CD14-positive monocyte (primary cell): ENCODE results near the gene VPS52. TPM values are rescaled to one million over a fixed set of nuclear protein-coding genes. Genes with fewer than 3 reads are reported as not detected.

Experiments used
- DNase-seq, 3 donors: peaks; one replicate each; pipeline ENCODE4 v3.0.0-alpha.2; 2011 to 2022
- H2AFZ ChIP-seq: 2 replicates; pipeline ENCODE4 v1.6.0; 2012; ENCODE audit warnings: mild to moderate bottlenecking, low read depth, low read length, inconsistent platforms; ENCODE audit not compliant: insufficient read depth, poor library complexity, severe bottlenecking
- H3K27ac ChIP-seq, 2 donors: 1 replicate in 1 of 2; 2 replicates in 1 of 2; pipeline ENCODE4 v1.5.1; 2012 to 2013; ENCODE audit warnings: low read length in 2 of 2, control low read depth in 1 of 2, inconsistent platforms in 1 of 2, low read depth in 1 of 2, mild to moderate bottlenecking in 1 of 2
- H3K27me3 ChIP-seq, 2 donors: one replicate each; pipeline versions ENCODE4 v1.6.0 to v1.6.1; 2011 to 2013; ENCODE audit warnings: low read length in 2 of 2; ENCODE audit not compliant: control insufficient read depth in 2 of 2, insufficient read depth in 2 of 2
- H3K36me3 ChIP-seq, 2 donors: replicated peaks in 1 of 2; 1 replicate in 1 of 2; 2 replicates in 1 of 2; pipeline versions ENCODE4 v1.5.1 to v1.6.1; 2012 to 2013; ENCODE audit warnings: low read length in 2 of 2, control low read depth in 1 of 2, inconsistent platforms in 1 of 2, mild to moderate bottlenecking in 1 of 2; ENCODE audit not compliant: insufficient read depth in 2 of 2, control insufficient read depth in 1 of 2
- H3K4me1 ChIP-seq, 2 donors: 1 replicate in 1 of 2; 2 replicates in 1 of 2; pipeline versions ENCODE4 v1.5.1 to v1.6.1; 2012 to 2013; ENCODE audit warnings: low read length in 2 of 2, control low read depth in 1 of 2, inconsistent platforms in 1 of 2, mild to moderate bottlenecking in 1 of 2, moderate library complexity in 1 of 2; ENCODE audit not compliant: insufficient read depth in 2 of 2, control insufficient read depth in 1 of 2
- H3K4me2 ChIP-seq: replicated peaks from 2 replicates; pipeline ENCODE3; 2012; ENCODE audit warnings: low read length, moderate library complexity, mild to moderate bottlenecking; ENCODE audit not compliant: poor library complexity, severe bottlenecking; ENCODE audit errors: extremely low read depth
- H3K4me3 ChIP-seq, 3 experiments: fragments of 200-600 bp in 1 of 3; sonication (generic) in 1 of 3; replicated peaks in 1 of 3; 1 replicate in 2 of 3; 2 replicates in 1 of 3; pipeline ENCODE4 v1.5.1; 2011 to 2013; ENCODE audit warnings: low read length in 3 of 3, mild to moderate bottlenecking in 3 of 3, control low read depth in 2 of 3, low read depth in 2 of 3, inconsistent platforms in 1 of 3, moderate library complexity in 1 of 3
- H3K79me2 ChIP-seq: 2 replicates; pipeline ENCODE4 v1.6.0; 2012; ENCODE audit warnings: mild to moderate bottlenecking, control low read depth, inconsistent platforms, low read length, moderate library complexity; ENCODE audit not compliant: insufficient read depth
- H3K9ac ChIP-seq: 2 replicates; pipeline ENCODE4 v1.6.0; 2017; ENCODE audit warnings: low read length, mild to moderate bottlenecking; ENCODE audit not compliant: insufficient read depth, poor library complexity, severe bottlenecking
- H3K9me3 ChIP-seq, 2 donors: replicated peaks in 1 of 2; 1 replicate in 1 of 2; 2 replicates in 1 of 2; pipeline versions ENCODE4 v1.5.1 to v1.6.1; 2012 to 2013; ENCODE audit warnings: low read length in 2 of 2, control low read depth in 1 of 2; ENCODE audit not compliant: control insufficient read depth in 1 of 2, insufficient read depth in 1 of 2
- H4K20me1 ChIP-seq: 2 replicates; pipeline ENCODE4 v1.6.0; 2012; ENCODE audit warnings: mild to moderate bottlenecking, low read length, control low read depth, moderate library complexity; ENCODE audit not compliant: insufficient read depth
- H3K27ac Mint-ChIP-seq, 7 donors: one replicate each; pipeline ENCODE4 v1.8.0; 2020; ENCODE audit warnings: mild to moderate bottlenecking in 7 of 7, mixed read lengths in 7 of 7, moderate library complexity in 6 of 7, inconsistent platforms in 2 of 7
- H3K27me3 Mint-ChIP-seq, 3 donors: one replicate each; pipeline ENCODE4 v1.8.0; 2021 to 2022; ENCODE audit warnings: low read depth in 3 of 3, mild to moderate bottlenecking in 3 of 3, mixed read lengths in 3 of 3, moderate library complexity in 3 of 3, inconsistent platforms in 1 of 3
- H3K36me3 Mint-ChIP-seq, 2 donors: one replicate each; pipeline ENCODE4 v1.8.0; 2020; ENCODE audit warnings: mixed read lengths in 2 of 2, inconsistent platforms in 1 of 2, mild to moderate bottlenecking in 1 of 2
- H3K4me1 Mint-ChIP-seq: one replicate; pipeline ENCODE4 v1.8.0; 2020; ENCODE audit warnings: mild to moderate bottlenecking, mixed read lengths
- H3K4me3 Mint-ChIP-seq, 2 donors: one replicate each; pipeline ENCODE4 v1.8.0; 2020; ENCODE audit warnings: mild to moderate bottlenecking in 2 of 2, mixed read lengths in 2 of 2, moderate library complexity in 1 of 2
- H3K9me3 Mint-ChIP-seq, 7 donors: one replicate each; pipeline ENCODE4 v1.8.0; 2020 to 2022; ENCODE audit warnings: mixed read lengths in 7 of 7, mild to moderate bottlenecking in 6 of 7, moderate library complexity in 6 of 7, inconsistent platforms in 2 of 7
- CTCF ChIP-seq: fragments of 200-600 bp; IDR thresholded peaks from one replicate; pipeline ENCODE4 v1.8.0; 2022; ENCODE audit warnings: antibody characterized with exemption, mild to moderate bottlenecking
- WGBS: methylation state at CpG from one replicate; pipeline ENCODE4 v1.1.5; 2013; ENCODE audit warnings: missing lambda C conversion rate; ENCODE audit not compliant: insufficient coverage; 5-methylcytosine and 5-hydroxymethylcytosine counted together
- intact Hi-C, 2 donors: fragments of 100-400 bp; cut with micrococcal nuclease; formaldehyde crosslinking; loops; one replicate each; pipeline versions ENCODE4 v1.15.0 to v1.15.1; 2023
- polyA plus RNA-seq, 3 donors: library from polyadenylated mRNA; depleted of rRNA in 1 of 3; unstranded in 2 of 3; stranded (reverse) in 1 of 3; fragments of 300-500 nt in 2 of 3; fragments of >200 nt in 1 of 3; fragmentation: Illumina TruSeq in 2 of 3; gene quantifications; 1 replicate in 2 of 3; 2 replicates in 1 of 3; pipeline ENCODE4 v1.2.3, GENCODE V29; 2012 to 2021

VPS52 gene
- polyA plus RNA-seq, 3 donors = 11.0 to 150 (median 14.5) TPM

GRCh38 chr6:33250731-33251130, 20.9 kb downstream of the VPS52 start:
- Histone ChIP-seq H3K79me2 (peaks cover 4% of the 10 kb centered on the region), H3K9me3 (no peaks in the 10 kb centered on the region), H3K4me1 (peaks cover 24 to 29% of the 10 kb centered on the region in 2 donors), H3K27ac (peak overlapping the region in 1 of 2 donors; percentile 92), H2AFZ (no peak overlapping the region), H3K9ac (no peak overlapping the region), H4K20me1 (no peaks in the 10 kb centered on the region), H3K36me3 (peaks cover 13 to 21% of the 10 kb centered on the region in 2 donors), H3K4me3 (no peak overlapping the region), H3K27me3 (no peaks in the 10 kb centered on the region), H3K4me2 (no peak overlapping the region)
- WGBS = 99% methylated on average over 9 of the region's 13 CpGs
- intact Hi-C loops = no loop called here
- Mint-ChIP-seq H3K4me3 (no peak overlapping the region), H3K36me3 (peaks cover 20 to 25% of the 10 kb centered on the region in 2 donors), H3K9me3 (no peaks in the 10 kb centered on the region), H3K27ac (peak overlapping the region in 4 of 7 donors; percentile 91 to 96 (median 94)), H3K27me3 (peaks cover 7 to 9% (median 7%) of the 10 kb centered on the region in 3 donors), H3K4me1 (peaks cover 32% of the 10 kb centered on the region)
- DNase-seq = no peak
- TF ChIP-seq CTCF = no peak

DNA sequence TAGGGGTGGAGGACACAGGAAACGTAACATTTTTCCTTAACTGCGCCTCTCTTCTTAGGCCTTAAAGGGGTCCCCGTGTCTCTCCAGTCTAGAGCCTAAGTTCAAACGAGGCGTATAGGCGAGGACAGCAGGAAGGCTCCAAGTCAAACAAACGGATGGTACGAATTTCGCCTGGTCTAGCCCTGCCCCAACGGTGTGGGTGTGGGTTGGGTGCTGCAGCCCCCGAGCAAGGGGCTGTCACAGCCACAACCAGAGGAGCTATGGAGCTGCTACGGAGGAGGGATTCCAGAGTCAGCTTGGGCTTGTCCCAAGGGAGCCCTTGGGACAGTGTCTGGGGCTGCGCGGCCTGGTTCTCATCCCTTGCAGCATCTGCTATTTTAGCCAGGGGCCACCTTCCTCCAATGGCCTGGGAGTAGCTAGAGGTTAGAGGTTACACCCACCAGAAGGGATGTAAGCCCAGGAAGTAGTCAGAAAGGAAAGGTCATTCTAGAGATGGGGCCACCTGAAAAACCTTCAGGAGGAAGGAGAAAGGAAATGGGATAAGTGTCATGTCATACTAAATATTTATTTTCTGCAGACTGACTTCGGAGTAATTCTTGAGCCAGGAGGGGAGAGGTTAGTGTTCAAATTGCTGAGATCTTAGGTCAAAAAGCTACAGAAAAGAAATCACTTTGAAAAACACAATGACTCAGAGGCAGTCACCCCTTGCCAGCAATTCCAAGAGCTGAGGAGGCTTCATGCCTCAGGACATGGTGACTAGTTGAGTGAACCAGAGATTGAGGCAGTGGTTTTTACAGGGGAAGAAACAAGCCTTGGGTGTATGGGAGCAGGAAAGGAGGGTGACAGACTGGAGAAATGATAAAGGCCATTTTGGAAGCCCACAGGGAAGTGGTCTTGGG, 21.7 kb downstream of the VPS52 start:
- peaks cover 7 to 13% (median 7%) of the 10 kb centered on the region in 3 donors for H3K27me3 Mint-ChIP-seq
- H3K4me1 Mint-ChIP-seq = peaks cover 32% of the 10 kb centered on the region
- no peak for TF ChIP-seq CTCF
- H3K4me1 ChIP-seq = peaks cover 24 to 29% of the 10 kb centered on the region in 2 donors
- peak overlapping the region; percentile 91 to 97 (median 94) for H3K27ac Mint-ChIP-seq
- intact Hi-C loops = loop anchor here (2.0 to 10.0 kb wide), 10 partner anchors 38 to 315 kb away; partner anchors contain the start of genes COL11A2 (in 1 of the 2), RXRB (in 1 of the 2) and SLC39A7 (in 1 of the 2)
- 6% methylated on average over 12 of the region's 15 CpGs for WGBS
- peak overlapping the region; percentile 84 for H3K4me2 ChIP-seq
- H3K36me3 Mint-ChIP-seq = peaks cover 19 to 23% of the 10 kb centered on the region in 2 donors
- H3K79me2 ChIP-seq = peaks cover 4% of the 10 kb centered on the region
- H3K36me3 ChIP-seq = peaks cover 10 to 21% of the 10 kb centered on the region in 2 donors
- H2AFZ ChIP-seq = peak overlapping the region; percentile 90
- peak overlapping the region; percentile 92 to 93 for H3K27ac ChIP-seq
- peak overlapping the region; percentile 71 for H3K9ac ChIP-seq
- no peaks in the 10 kb centered on the region for H3K9me3 Mint-ChIP-seq
- peak overlapping the region; percentile 81 to 87 for H3K4me3 Mint-ChIP-seq
- no peaks in the 10 kb centered on the region for H3K9me3 ChIP-seq
- peak in 1 of 3 donors; percentile 29 for DNase-seq
- peak overlapping the region; percentile 43 to 77 (median 58) for H3K4me3 ChIP-seq
- no peaks in the 10 kb centered on the region for H4K20me1 ChIP-seq
- no peaks in the 10 kb centered on the region for H3K27me3 ChIP-seq
